ENCODE data around the gene CMTM8.

DNA sequence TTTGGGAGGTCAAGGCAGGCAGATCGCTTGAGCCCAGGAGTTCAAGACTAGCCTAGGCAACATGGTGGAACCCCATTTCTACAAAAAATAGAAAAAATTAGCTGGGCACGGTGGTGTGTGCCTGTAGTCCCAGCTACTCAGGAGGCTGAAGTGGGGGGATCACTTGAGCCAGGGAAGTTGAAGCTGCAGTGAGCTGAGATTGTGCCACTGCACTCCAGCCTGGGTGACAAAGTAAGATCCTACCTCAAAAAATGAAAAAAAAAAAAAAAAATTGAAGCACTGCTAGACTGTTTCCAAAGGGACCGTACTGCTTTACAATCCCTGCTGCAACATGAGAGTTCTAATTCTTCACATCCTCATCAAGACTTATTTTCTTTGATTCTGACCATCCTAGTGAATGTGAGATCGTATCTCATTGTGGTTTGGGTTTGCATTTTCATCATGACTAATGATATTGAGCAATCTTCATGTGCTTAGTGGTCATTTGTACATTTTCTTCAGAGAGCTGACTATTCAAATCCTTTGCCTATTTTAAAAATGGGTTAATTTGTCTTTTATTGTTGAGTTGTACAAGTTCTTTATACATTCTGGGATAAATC lies 10.8 kb downstream of the CMTM8 start:
- TF ChIP-seq, protein P1, sequence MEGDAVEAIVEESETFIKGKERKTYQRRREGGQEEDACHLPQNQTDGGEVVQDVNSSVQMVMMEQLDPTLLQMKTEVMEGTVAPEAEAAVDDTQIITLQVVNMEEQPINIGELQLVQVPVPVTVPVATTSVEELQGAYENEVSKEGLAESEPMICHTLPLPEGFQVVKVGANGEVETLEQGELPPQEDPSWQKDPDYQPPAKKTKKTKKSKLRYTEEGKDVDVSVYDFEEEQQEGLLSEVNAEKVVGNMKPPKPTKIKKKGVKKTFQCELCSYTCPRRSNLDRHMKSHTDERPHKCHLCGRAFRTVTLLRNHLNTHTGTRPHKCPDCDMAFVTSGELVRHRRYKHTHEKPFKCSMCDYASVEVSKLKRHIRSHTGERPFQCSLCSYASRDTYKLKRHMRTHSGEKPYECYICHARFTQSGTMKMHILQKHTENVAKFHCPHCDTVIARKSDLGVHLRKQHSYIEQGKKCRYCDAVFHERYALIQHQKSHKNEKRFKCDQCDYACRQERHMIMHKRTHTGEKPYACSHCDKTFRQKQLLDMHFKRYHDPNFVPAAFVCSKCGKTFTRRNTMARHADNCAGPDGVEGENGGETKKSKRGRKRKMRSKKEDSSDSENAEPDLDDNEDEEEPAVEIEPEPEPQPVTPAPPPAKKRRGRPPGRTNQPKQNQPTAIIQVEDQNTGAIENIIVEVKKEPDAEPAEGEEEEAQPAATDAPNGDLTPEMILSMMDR (IDR thresholded peaks at IDR 0.05; ENCODE audit: low read depth, low read length) = no peak
- TF ChIP-seq EZH2phosphoT487 (IDR thresholded peaks at IDR 0.05; ENCODE audit: low read depth) = no peak

All from OCI-LY3 (cell line).